Heart right ventricle (tissue), 16 donors: ENCODE measurements around the gene C15orf62. TPM values are rescaled to one million over a fixed set of nuclear protein-coding genes. Genes with fewer than 3 reads are reported as not detected.

Source experiments
- ATAC-seq, 8 donors: fragments of 200-7000 bp; cut with Tn5 transposase; one replicate each; pipeline ENCODE4 v1.9.1; 2020; ENCODE audit warnings: mild to moderate bottlenecking in 8 of 8, moderate library complexity in 8 of 8, moderate number of reproducible peaks in 1 of 8
- DNase-seq, 2 donors: peaks; one replicate each; pipeline ENCODE4 v3.0.0-alpha.2; 2020
- H3K27ac ChIP-seq, 10 donors: fragments of 200-600 bp; sonication (generic) in 2 of 10; one replicate each; pipeline versions ENCODE4 v1.5.0 to v1.8.0; 2020 to 2022; ENCODE audit warnings: mild to moderate bottlenecking in 3 of 10
- H3K27me3 ChIP-seq, 7 donors: fragments of 200-600 bp; one replicate each; pipeline ENCODE4 v1.8.0; 2021 to 2022; ENCODE audit warnings: mild to moderate bottlenecking in 2 of 7
- H3K36me3 ChIP-seq, 9 donors: fragments of 200-600 bp; sonication (generic) in 1 of 9; one replicate each; pipeline versions ENCODE4 v1.5.0 to v1.8.0; 2020 to 2022; ENCODE audit warnings: mild to moderate bottlenecking in 2 of 9
- H3K4me1 ChIP-seq, 9 donors: fragments of 200-600 bp; sonication (generic) in 1 of 9; one replicate each; pipeline versions ENCODE4 v1.5.0 to v1.8.0; 2020 to 2022; ENCODE audit warnings: mild to moderate bottlenecking in 4 of 9
- H3K4me3 ChIP-seq, 10 donors: fragments of 200-600 bp; sonication (generic) in 2 of 10; one replicate each; pipeline versions ENCODE4 v1.5.0 to v1.8.0; 2020 to 2022; ENCODE audit warnings: mild to moderate bottlenecking in 7 of 10, moderate library complexity in 2 of 10
- H3K9me3 ChIP-seq, 11 donors: fragments of 200-600 bp in 10 of 11; sonication (generic) in 2 of 11; one replicate each; pipeline versions ENCODE4 v1.5.0 to v1.8.0; 2013 to 2022; ENCODE audit warnings: mild to moderate bottlenecking in 2 of 11, control low read depth in 1 of 11, moderate library complexity in 1 of 11
- CTCF ChIP-seq, 9 donors: fragments of 200-600 bp; sonication (generic) in 2 of 9; IDR thresholded peaks; one replicate each; pipeline versions ENCODE4 v1.5.0 to v1.8.0; 2021 to 2022; ENCODE audit warnings: antibody characterized with exemption in 9 of 9, mild to moderate bottlenecking in 5 of 9, moderate library complexity in 1 of 9
- WGBS, 2 donors: extraction: QIAGEN DNeasy Blood & Tissue Kit; methylation state at CpG; one replicate each; pipeline ENCODE4 v1.1.7; 2013; ENCODE audit warnings: inconsistent platforms in 1 of 2; 5-methylcytosine and 5-hydroxymethylcytosine counted together
- intact Hi-C, 10 donors: fragments of 100-400 bp; cut with DNase I; formaldehyde crosslinking; loops; one replicate each; pipeline versions ENCODE4 v1.11.1 to v1.14.2; 2022
- polyA plus RNA-seq, 2 donors: library from polyadenylated mRNA; stranded (reverse); fragments of 200-250 nt; gene quantifications; one replicate each; pipeline ENCODE4 v1.2.3, GENCODE V29; 2013
- total RNA-seq, 10 donors: library from RNA; stranded (reverse); fragmentation: NEBNext Ultra II Directional in 3 of 10; extraction: Animal tissue kit (Norgen Biotek cat#: 25700) in 3 of 10; gene quantifications; one replicate each; pipeline versions ENCODE4 v1.2.1 to v1.2.4, GENCODE V29; 2021 to 2023
- donor health status: Arrhythmogenic right ventricular cardiomyopathy.
- donor health status: ischemic (EF 13 %, LVEDD 7.1; RV severe dilation, severe dysfunction).
- donor health status: healthy with polysubstance abuse.
- donor health status: DM: no; HTN: yes; CAD: no.
- donor health status: DM: no; HTN: no; CAD: no.
- donor health status: ischemic (EF 25% LVEDD 6.9; RV normal size, moderate dysfunction).
- donor health status: ischemic (EF 25% LVEDD 5.7; RV mildly dilated, moderate dysfunction).
- donor health status: healthy.
- donor health status: DM: yes; HTN: yes; CAD: no.
- donor health status: Ischemic cardiomyopathy.
- donor health status: ischemic (EF 35%, LVEDD 5.7; RV mildly dilated, moderate dysfunction).
- donor health status: nonischemic (EF 11% LVEDD 7.7; RV severe dilation, severe dysfunction).
- donor health status: DM: yes; HTN: yes; CAD: no.
- donor health status: PGD.
- donor health status: ischemic (EF 29% LVEDD 5.4; RV normal size, mild dysfunction).
- donor health status: nonischemic (EF 23%, LVEDD 6.1; RV moderate dilation, normal function).

C15orf62 gene
- total and polyA plus RNA-seq, 12 donors: 0.10 to 0.32 (median 0.15) TPM; not detected in 7

GRCh38 chr15:40773902-40774301 is 4.1 kb downstream of the C15orf62 start:
- no peak overlapping the region for H3K27ac ChIP-seq
- peaks cover 0 to 24% (median 7%) of the 10 kb centered on the region in 9 donors for H3K4me1 ChIP-seq
- WGBS, 2 donors: 91 to 93% methylated on average over 6 of the region's 6 CpGs
- no peak for ATAC-seq
- intact Hi-C loops: loop anchor here in 1 of 10 donors (10.0 kb wide), 1 partner anchor 99 kb away; no protein-coding TSS in a partner anchor
- DNase-seq: no peak
- no peak for TF ChIP-seq CTCF (IDR thresholded peaks at IDR 0.05)
- H3K27me3 ChIP-seq: no peaks in the 10 kb centered on the region
- H3K9me3 ChIP-seq: no peaks in the 10 kb centered on the region
- no peak overlapping the region for H3K4me3 ChIP-seq
- H3K36me3 ChIP-seq: peaks cover 0 to 92% (median 62%) of the 10 kb centered on the region in 9 donors

GRCh38 chr15:40775007-40775406 is 5.2 kb downstream of the C15orf62 start:
- ATAC-seq (no peak), DNase-seq (no peak)
- peaks cover 0 to 13% (median 0%) of the 10 kb centered on the region in 9 donors for H3K4me1 ChIP-seq
- H3K27me3 ChIP-seq: no peaks in the 10 kb centered on the region
- no peak overlapping the region for H3K4me3 ChIP-seq
- intact Hi-C loops: loop anchor here in 1 of 10 donors (10.0 kb wide), 1 partner anchor 100 kb away; no protein-coding TSS in a partner anchor
- H3K36me3 ChIP-seq: peaks cover 0 to 99% (median 66%) of the 10 kb centered on the region in 9 donors
- 92 to 96% methylated on average over 10 of the region's 10 CpGs for WGBS, 2 donors
- H3K27ac ChIP-seq: no peak overlapping the region
- TF ChIP-seq CTCF (IDR thresholded peaks at IDR 0.05): no peak
- H3K9me3 ChIP-seq: no peaks in the 10 kb centered on the region

GRCh38 chr15:40775740-40776536 is 6.2 kb downstream of the C15orf62 start:
- no peaks in the 10 kb centered on the region for H3K27me3 ChIP-seq
- no peaks in the 10 kb centered on the region for H3K9me3 ChIP-seq
- ATAC-seq (no peak), DNase-seq (no peak)
- intact Hi-C loops: loop anchor here in 1 of 10 donors (10.0 kb wide), 1 partner anchor 101 kb away; no protein-coding TSS in a partner anchor
- H3K36me3 ChIP-seq: peaks cover 0 to 92% (median 66%) of the 10 kb centered on the region in 9 donors
- peaks cover 0 to 9% (median 0%) of the 10 kb centered on the region in 9 donors for H3K4me1 ChIP-seq
- no peak overlapping the region for H3K4me3 ChIP-seq
- WGBS, 2 donors: 95 to 97% methylated on average over 14 of the region's 14 CpGs
- H3K27ac ChIP-seq: no peak overlapping the region
- no peak for TF ChIP-seq CTCF (IDR thresholded peaks at IDR 0.05)

- ATAC-seq (peak in 2 of 8 donors; percentile 38 to 49), DNase-seq (no peak)
- Histone ChIP-seq H3K4me3 (no peak overlapping the region), H3K9me3 (no peaks in the 10 kb centered on the region), H3K4me1 (peaks cover 0 to 9% (median 0%) of the 10 kb centered on the region in 9 donors), H3K27me3 (no peaks in the 10 kb centered on the region), H3K27ac (no peak overlapping the region), H3K36me3 (peaks cover 0 to 88% (median 66%) of the 10 kb centered on the region in 9 donors)
- intact Hi-C loops: loop anchor here in 1 of 10 donors (10.0 kb wide), 1 partner anchor 102 kb away; no protein-coding TSS in a partner anchor
- 84 to 88% methylated on average over 11 of the region's 11 CpGs for WGBS, 2 donors
- no peak for TF ChIP-seq CTCF (IDR thresholded peaks at IDR 0.05)
Measured at GRCh38 chr15:40776537-40777141, 6.9 kb downstream of the C15orf62 start.
